GM12873 (cell line): ENCODE results near the gene RNF130.

Experiments used
- CTCF ChIP-seq: IDR thresholded peaks from 2 replicates; pipeline ENCODE4 v1.5.1; 2012; ENCODE audit warnings: low read depth, mild to moderate bottlenecking, moderate library complexity, low read length, control low read depth; ENCODE audit not compliant: insufficient read depth; ENCODE audit errors: missing control alignments

Gene RNF130

GRCh38 chr5:180045889-180046499 lies 25.6 kb downstream of the RNF130 start:
- no peak for TF ChIP-seq CTCF

DNA sequence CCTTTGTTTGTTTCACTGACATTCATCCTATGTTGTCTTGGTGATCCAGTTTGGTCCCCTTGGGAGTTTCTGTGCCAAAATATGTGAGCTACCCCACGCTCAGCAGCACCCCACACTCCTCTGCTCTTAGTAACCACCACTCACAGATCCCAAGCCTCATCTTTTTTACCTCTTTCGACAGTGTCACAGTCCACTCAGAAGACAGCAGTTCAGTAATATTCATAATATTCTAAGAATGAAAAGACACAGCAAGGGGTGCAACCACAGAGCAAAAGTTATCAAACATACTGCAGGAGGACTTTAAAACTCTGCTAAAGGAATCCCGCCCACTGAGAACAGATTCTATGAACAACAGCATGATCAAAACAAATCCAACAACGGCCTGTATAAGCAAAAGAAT lies 28.2 kb downstream of the RNF130 start:
- no peak for TF ChIP-seq CTCF

- TF ChIP-seq CTCF, result no peak
Observed at GRCh38 chr5:180041301-180042274, 30.0 kb downstream of the RNF130 start.

DNA sequence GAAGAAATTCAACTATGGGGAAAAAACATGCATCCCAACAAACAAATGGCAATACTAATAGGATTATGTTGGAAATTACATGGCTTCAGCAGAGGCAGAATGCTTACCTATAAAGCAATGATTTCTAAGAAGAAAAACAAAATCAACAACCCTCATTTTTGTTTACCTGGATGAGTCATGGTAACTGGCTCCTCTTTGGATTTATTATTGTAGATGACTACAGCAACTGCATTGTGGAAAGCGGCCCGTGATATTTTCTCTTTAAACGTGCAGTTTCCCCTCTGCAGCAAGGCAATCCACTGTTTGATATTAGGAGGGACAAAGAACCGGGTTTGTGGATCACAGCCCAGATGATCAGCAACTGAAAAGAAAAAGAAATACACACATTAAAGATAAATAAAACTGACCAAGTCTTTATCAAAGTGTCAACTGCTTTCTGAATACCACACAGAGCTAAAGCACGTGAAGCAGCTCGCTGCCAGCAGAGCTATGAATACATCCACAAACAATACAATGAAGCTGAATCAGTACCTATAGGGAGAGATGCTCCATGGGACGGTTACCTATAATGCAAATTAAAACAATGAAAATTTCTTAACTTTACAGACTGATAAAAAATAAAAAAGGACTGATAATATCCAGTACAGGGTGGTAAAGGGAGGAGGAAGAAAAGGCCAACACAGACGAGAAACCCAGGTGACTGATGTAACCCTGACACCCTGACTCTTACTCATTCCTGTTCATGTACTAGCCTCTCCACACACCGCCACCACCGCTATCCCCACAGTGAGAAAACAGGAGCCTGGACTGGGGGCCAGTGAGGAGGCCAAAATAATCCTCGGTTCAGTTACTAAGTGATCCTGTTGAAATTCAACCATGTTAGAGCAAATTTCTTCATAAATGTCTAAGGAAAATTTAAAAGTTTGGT lies 31.0 kb downstream of the RNF130 start:
- no peak for TF ChIP-seq CTCF

DNA sequence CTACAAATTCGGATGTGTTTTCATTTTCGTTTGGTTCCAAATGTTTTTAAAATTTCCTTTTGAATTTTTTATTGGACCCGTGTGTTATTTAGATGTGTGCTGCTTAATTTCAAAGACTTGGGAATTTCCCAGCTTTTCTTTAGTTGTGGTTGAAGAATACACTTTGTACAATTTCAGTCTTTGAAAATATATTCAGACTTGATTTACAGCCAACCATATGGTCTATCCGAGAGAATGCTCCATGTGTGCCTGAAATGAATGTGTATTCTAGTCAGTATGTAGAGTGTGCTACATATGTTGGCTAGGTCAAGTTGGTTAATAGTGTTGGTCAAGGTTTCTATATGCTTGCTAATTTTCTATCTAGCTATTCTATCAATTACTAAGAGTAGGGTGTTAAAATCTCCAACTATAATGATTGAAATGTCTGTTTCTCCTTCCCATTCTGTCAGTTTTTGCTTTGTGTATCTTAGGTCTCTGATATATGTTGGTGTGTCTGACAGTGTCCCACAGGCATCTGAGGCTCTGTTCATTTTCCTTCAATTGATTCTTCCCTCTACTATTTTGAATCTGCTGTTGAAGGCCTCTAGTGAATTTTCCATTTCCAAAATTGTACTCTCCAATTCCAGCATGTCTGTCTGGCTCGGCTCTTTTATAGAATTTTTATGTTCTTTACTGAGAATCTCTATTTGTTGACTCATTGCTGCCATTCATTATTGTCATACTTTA lies 36.2 kb downstream of the RNF130 start:
- no peak for TF ChIP-seq CTCF

GRCh38 chr5:180034564-180034963 lies 37.0 kb downstream of the RNF130 start:
- TF ChIP-seq CTCF, result no peak
